Mucosa of rectum (tissue), 2 donors: ENCODE results near the gene GCHFR.

ENCODE experiments used
- H3K27ac ChIP-seq, 2 donors: one replicate each; pipeline ENCODE4 v1.7.0; 2013; ENCODE audit warnings: inconsistent platforms in 2 of 2, low read depth in 2 of 2, low read length in 2 of 2
- H3K27me3 ChIP-seq, 2 donors: one replicate each; pipeline ENCODE4 v1.7.0; 2013; ENCODE audit warnings: low read length in 2 of 2; ENCODE audit not compliant: control insufficient read depth in 2 of 2, insufficient read depth in 2 of 2
- H3K36me3 ChIP-seq, 2 donors: one replicate each; pipeline ENCODE4 v1.7.0; 2013; ENCODE audit warnings: low read length in 2 of 2; ENCODE audit not compliant: control insufficient read depth in 2 of 2, insufficient read depth in 2 of 2
- H3K4me1 ChIP-seq, 2 donors: one replicate each; pipeline ENCODE4 v1.7.0; 2013; ENCODE audit warnings: low read length in 2 of 2, mild to moderate bottlenecking in 1 of 2; ENCODE audit not compliant: control insufficient read depth in 2 of 2, insufficient read depth in 2 of 2
- H3K4me3 ChIP-seq, 2 donors: one replicate each; pipeline ENCODE4 v1.7.0; 2013; ENCODE audit warnings: low read length in 2 of 2
- H3K9ac ChIP-seq, 2 donors: one replicate each; pipeline ENCODE4 v1.7.0; 2013; ENCODE audit warnings: low read length in 2 of 2, low read depth in 1 of 2, mild to moderate bottlenecking in 1 of 2
- H3K9me3 ChIP-seq, 2 donors: one replicate each; pipeline ENCODE4 v1.7.0; 2013; ENCODE audit warnings: low read length in 2 of 2; ENCODE audit not compliant: control insufficient read depth in 2 of 2
- donor health status: healthy.
- donor health status: Normal muscosa, but diverticular disease.

Gene GCHFR

GRCh38 chr15:40775007-40775406 is 11.1 kb downstream of the GCHFR start:
- Histone ChIP-seq H3K4me3 (no peak overlapping the region), H3K4me1 (peaks cover 3 to 10% of the 10 kb centered on the region in 2 donors), H3K9me3 (no peaks in the 10 kb centered on the region), H3K27me3 (no peaks in the 10 kb centered on the region), H3K27ac (no peak overlapping the region), H3K36me3 (peaks cover 51 to 61% of the 10 kb centered on the region in 2 donors), H3K9ac (no peak overlapping the region)

- Histone ChIP-seq H3K4me3 (no peak overlapping the region), H3K9ac (no peak overlapping the region), H3K27ac (no peak overlapping the region), H3K27me3 (no peaks in the 10 kb centered on the region), H3K9me3 (no peaks in the 10 kb centered on the region), H3K36me3 (peaks cover 53 to 61% of the 10 kb centered on the region in 2 donors), H3K4me1 (peaks cover 0 to under 1% of the 10 kb centered on the region in 2 donors)
Observed at GRCh38 chr15:40775740-40776536, 12.1 kb downstream of the GCHFR start.

GRCh38 chr15:40776537-40777141 is 12.8 kb downstream of the GCHFR start:
- H3K9me3 ChIP-seq: no peaks in the 10 kb centered on the region
- no peak overlapping the region for H3K4me3 ChIP-seq
- H3K36me3 ChIP-seq: peaks cover 53 to 61% of the 10 kb centered on the region in 2 donors

GRCh38 chr15:40782609-40783227 is 18.9 kb downstream of the GCHFR start:
- Histone ChIP-seq H3K4me3 (no peak overlapping the region), H3K27ac (no peak overlapping the region), H3K4me1 (peaks cover 15 to 23% of the 10 kb centered on the region in 2 donors), H3K9me3 (no peaks in the 10 kb centered on the region), H3K27me3 (no peaks in the 10 kb centered on the region), H3K36me3 (peaks cover 10 to 17% of the 10 kb centered on the region in 2 donors), H3K9ac (no peak overlapping the region)

More at GRCh38 chr15:40776537-40777141, 12.8 kb downstream of the GCHFR start:
- Histone ChIP-seq H3K9ac (no peak overlapping the region), H3K4me1 (no peaks in the 10 kb centered on the region), H3K27ac (no peak overlapping the region), H3K27me3 (no peaks in the 10 kb centered on the region)

GRCh38 chr15:40785164-40785563 is 21.3 kb downstream of the GCHFR start:
- Histone ChIP-seq H3K9ac (no peak overlapping the region), H3K27ac (no peak overlapping the region), H3K4me3 (no peak overlapping the region), H3K9me3 (no peaks in the 10 kb centered on the region), H3K36me3 (peaks cover 0 to under 1% of the 10 kb centered on the region in 2 donors), H3K27me3 (no peaks in the 10 kb centered on the region), H3K4me1 (peaks cover 25 to 38% of the 10 kb centered on the region in 2 donors)

GRCh38 chr15:40785814-40786213 is 21.9 kb downstream of the GCHFR start:
- Histone ChIP-seq H3K36me3 (peaks cover 0 to 3% of the 10 kb centered on the region in 2 donors), H3K4me3 (no peak overlapping the region), H3K27me3 (no peaks in the 10 kb centered on the region), H3K9ac (peak overlapping the region in 1 of 2 donors; percentile 42), H3K9me3 (no peaks in the 10 kb centered on the region), H3K27ac (no peak overlapping the region), H3K4me1 (peaks cover 25 to 40% of the 10 kb centered on the region in 2 donors)

- Histone ChIP-seq H3K27ac (peak overlapping the region; percentile 85 to 86), H3K9me3 (no peaks in the 10 kb centered on the region), H3K9ac (peak overlapping the region; percentile 20 to 62)
Observed at GRCh38 chr15:40787344-40787841, 23.5 kb downstream of the GCHFR start.

GRCh38 chr15:40787991-40788390 is 24.1 kb downstream of the GCHFR start:
- peak overlapping the region; percentile 85 to 86 for H3K27ac ChIP-seq
- H3K9me3 ChIP-seq: no peaks in the 10 kb centered on the region
- peaks cover 0 to 6% of the 10 kb centered on the region in 2 donors for H3K36me3 ChIP-seq
- H3K4me3 ChIP-seq: peak overlapping the region in 1 of 2 donors; percentile 26
- peak overlapping the region; percentile 17 to 62 for H3K9ac ChIP-seq
- peaks cover 25 to 44% of the 10 kb centered on the region in 2 donors for H3K4me1 ChIP-seq
- H3K27me3 ChIP-seq: no peaks in the 10 kb centered on the region

More at GRCh38 chr15:40787344-40787841, 23.5 kb downstream of the GCHFR start:
- Histone ChIP-seq H3K27me3 (no peaks in the 10 kb centered on the region), H3K4me3 (peak overlapping the region; percentile 14 to 26), H3K36me3 (peaks cover 0 to 6% of the 10 kb centered on the region in 2 donors), H3K4me1 (peaks cover 25 to 43% of the 10 kb centered on the region in 2 donors)

- H3K9ac ChIP-seq: no peak overlapping the region
- H3K27ac ChIP-seq: peak overlapping the region in 1 of 2 donors; percentile 23
- peaks cover 0 to 6% of the 10 kb centered on the region in 2 donors for H3K36me3 ChIP-seq
- H3K4me1 ChIP-seq: peaks cover 32 to 55% of the 10 kb centered on the region in 2 donors
- H3K27me3 ChIP-seq: no peaks in the 10 kb centered on the region
- H3K9me3 ChIP-seq: no peaks in the 10 kb centered on the region
- no peak overlapping the region for H3K4me3 ChIP-seq
Observed at GRCh38 chr15:40789119-40789518, 25.3 kb downstream of the GCHFR start.
